Activated naive CD8-positive, alpha-beta T cell treated with anti-CD3 and anti-CD28 coated beads, Interleukin-2, amount 50 U/mL, for 16 hours (primary cell): Measurements from ENCODE around the gene PSMB10.
"Not testable (repeated sequence)": the region's sequence is repeated elsewhere in the genome, so short reads cannot be mapped to it uniquely, and the experiment has no call there.

ENCODE experiments used
- DNase-seq: peaks from one replicate; pipeline ENCODE4 v3.0.0-alpha.2; 2020; ENCODE audit warnings: low read depth, low spot score

The PSMB10 gene

GRCh38 chr16:67927131-67927941 lies 9.3 kb downstream of the PSMB10 start:
- no peak for DNase-seq

- DNase-seq: no peak
These were observed 10.4 kb downstream of the PSMB10 start for GRCh38 chr16:67926181-67926750.

- no peak for DNase-seq
These were observed 12.3 kb downstream of the PSMB10 start for GRCh38 chr16:67924140-67924906.

- no peak for DNase-seq
These were observed 13.1 kb downstream of the PSMB10 start for GRCh38 chr16:67923414-67924116.

- DNase-seq: no peak
These were observed 13.9 kb downstream of the PSMB10 start for GRCh38 chr16:67922740-67923139.

- DNase-seq: no peak
These were observed 14.4 kb downstream of the PSMB10 start for GRCh38 chr16:67922221-67922620.

- no peak for DNase-seq
These were observed 16.9 kb downstream of the PSMB10 start for GRCh38 chr16:67919622-67920221.

- no peak for DNase-seq
These were observed 18.8 kb downstream of the PSMB10 start for GRCh38 chr16:67917852-67918236.

GRCh38 chr16:67917140-67917851 lies 19.4 kb downstream of the PSMB10 start:
- DNase-seq: no peak

GRCh38 chr16:67915831-67916723 lies 20.6 kb downstream of the PSMB10 start:
- DNase-seq: no peak

- not testable (repeated sequence) for DNase-seq
These were observed 21.2 kb downstream of the PSMB10 start for GRCh38 chr16:67915496-67915769.

GRCh38 chr16:67914758-67915495 lies 21.7 kb downstream of the PSMB10 start:
- no peak for DNase-seq

- no peak for DNase-seq
These were observed 26.5 kb downstream of the PSMB10 start for GRCh38 chr16:67910158-67910557.

- no peak for DNase-seq
These were observed 27.5 kb downstream of the PSMB10 start for GRCh38 chr16:67909056-67909742.

GRCh38 chr16:67907397-67908180 lies 29.1 kb downstream of the PSMB10 start:
- no peak for DNase-seq

- DNase-seq: no peak
These were observed 33.8 kb downstream of the PSMB10 start for GRCh38 chr16:67902831-67903230.

GRCh38 chr16:67901734-67902133 lies 34.9 kb downstream of the PSMB10 start:
- DNase-seq: no peak

- DNase-seq: no peak
These were observed 39.4 kb downstream of the PSMB10 start for GRCh38 chr16:67897231-67897630.
